NCI-H1694 treated with DMSO at 0.1 percent for 48 hours (cell line): ENCODE measurements around the gene SLC6A4.

ENCODE experiments used
- DNase-seq: peaks from one replicate; lab custom pipeline; 2025; lab: John Stamatoyannopoulos, UW

Gene SLC6A4

GRCh38 chr17:30235386-30236296, at the start of gene SLC6A4:
Gene SLC6A4 (minus strand): TSS chr17:30235697. CDS start chr17:30221958, 13,739 bp downstream.
- DNase-seq: no peak

DNA sequence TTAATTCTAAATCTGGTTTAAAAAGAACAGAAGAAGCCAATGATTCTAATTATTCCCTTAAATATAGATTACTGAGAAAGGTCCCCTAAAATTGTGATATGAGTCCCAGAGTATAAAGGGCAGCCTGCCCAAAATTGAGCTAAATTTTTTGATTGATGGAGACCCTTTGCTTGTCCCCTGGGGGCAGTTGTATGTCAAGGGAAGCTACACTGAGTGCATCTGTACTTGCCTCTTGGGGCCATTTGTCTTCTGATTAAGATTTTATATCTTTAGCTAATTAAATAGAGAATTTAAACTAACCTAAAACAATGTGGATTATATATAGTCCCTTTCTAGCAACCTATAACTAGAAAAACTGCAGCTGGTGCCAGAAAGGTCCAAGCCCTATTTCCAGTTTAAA, 43.7 kb upstream of the SLC6A4 start:
- no peak for DNase-seq

DNA sequence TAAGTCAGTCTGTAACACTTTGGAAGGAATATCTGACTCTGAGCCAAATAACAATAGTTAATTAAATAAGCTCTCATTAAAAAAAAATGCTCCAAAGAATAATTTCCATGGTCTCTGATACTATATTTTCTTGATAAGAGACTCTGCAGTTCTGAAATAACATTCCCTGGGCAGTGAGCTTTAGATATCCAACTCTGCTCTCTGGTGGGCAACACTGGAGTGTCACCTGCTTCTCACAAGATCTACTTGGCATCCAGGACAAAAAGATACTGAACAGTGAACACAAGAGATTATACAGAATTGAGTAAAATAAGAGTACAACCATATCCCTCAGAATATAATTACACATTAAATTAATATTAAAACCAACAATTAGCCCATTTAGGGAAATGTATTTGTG, 42.5 kb upstream of the SLC6A4 start:
- peak; percentile 43 for DNase-seq

DNA sequence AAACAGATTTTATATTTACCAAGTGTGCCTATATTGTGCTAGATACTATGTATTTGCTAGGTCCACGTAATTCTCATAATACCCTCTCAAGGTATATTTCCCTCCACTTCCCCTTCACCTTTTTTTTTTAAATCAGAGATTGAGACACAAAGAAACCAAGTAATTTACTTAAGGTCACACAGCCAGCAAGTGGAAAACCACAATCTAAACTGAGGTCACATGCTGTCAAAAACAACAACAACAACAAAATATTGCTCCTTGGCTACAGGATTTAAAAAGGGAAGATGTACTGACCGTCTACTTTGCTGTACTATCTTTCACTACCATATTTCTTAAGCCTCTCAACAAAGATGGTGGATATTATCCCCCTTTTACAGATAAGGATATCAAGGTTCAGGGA, 40.4 kb upstream of the SLC6A4 start:
- DNase-seq: no peak

DNA sequence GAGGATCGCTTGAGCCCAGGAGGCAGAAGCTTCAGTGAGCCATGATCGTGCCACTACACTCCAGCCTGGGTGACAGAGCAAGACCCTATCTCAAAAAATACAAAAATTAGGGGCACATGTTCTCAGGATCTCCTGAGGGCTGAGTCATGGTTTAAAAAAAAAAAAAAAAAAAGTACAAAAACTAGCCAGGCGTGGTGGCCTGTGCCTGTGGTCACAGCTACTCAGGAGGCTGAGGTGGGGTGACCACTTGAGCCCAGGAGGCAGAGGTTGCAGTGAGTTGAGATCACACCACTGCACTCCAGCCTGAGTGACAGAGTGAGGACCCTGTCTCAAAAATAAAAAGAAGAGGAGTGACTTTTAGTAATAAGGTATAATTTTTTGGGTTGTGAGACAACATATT, 39.4 kb upstream of the SLC6A4 start:
- no peak for DNase-seq

- no peak for DNase-seq
These were observed 37.9 kb upstream of the SLC6A4 start for GRCh38 chr17:30273373-30273772.

DNA sequence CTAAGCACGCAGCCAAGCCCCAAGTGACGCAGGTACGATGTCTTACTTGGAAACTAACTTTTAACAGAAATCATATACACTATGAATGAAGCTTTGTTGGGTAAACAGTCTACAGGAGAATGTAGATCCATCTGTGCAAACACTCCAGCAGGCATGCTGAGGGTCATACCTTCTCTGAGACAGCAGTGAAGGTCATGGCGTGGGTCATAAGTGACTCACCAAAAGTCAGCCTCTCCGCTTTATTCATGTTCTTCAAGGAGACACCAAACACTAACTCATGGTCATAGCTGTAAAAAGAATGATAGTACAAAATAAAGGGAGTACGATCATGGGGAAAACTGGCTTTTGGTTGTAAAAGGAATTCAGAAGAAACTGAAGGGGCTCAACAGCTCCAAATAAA, 35.6 kb upstream of the SLC6A4 start:
- no peak for DNase-seq

DNA sequence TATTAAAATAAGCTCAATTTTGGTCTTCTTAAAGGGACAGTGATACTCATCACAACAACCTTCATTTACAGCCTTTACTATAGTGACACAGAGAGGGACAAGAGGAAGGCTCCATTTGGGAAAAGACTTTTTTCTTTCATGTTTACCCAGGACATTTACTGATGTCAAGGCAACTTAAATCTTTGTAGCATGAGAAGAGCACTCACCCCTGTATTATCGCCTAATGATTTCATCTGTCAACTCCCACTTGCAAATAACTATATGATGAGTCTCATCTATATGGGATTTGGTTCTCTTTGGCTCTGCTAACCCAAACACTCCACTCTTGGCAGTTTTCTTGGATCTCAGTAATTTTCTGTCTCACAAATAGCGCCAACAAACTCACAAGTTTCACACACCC, 32.1 kb upstream of the SLC6A4 start:
- no peak for DNase-seq

DNA sequence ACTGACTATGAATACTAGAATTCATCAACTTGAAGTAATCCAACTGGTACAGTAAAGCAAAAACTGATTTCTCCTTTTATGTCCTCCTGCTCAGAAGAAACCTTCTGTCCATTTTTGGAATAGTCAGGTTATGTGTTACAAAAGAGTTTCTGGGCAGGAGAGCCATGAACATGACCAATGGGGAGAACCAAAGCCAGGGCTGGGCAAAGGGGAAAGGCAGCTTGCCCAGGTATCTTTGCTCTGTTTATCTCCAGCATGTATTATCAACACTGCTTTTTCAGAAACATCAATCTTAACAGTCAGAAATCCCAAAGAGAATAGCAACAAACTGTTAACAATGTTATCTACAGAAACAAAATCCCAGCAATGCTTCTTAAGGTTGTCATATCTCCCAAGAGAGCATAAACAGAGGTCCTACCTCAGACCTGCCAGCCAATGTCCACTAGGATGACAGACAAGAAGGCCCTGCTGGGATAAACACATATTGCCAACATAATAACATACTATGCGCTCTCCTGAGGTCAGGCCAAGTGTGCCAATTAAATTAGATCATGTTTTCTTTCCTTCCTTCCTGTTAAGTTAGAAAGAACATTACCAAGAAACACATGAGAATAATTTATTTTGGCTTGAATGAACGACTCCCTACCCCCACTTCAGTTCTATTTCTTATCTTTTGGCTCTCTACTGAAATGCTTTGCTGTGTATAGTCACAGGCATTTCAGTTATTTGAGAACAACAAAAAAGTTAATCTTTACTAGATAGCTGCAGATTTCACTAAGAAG, 28.2 kb upstream of the SLC6A4 start:
- DNase-seq: no peak

GRCh38 chr17:30256756-30257506, 21.4 kb upstream of the SLC6A4 start:
- DNase-seq: no peak

DNA sequence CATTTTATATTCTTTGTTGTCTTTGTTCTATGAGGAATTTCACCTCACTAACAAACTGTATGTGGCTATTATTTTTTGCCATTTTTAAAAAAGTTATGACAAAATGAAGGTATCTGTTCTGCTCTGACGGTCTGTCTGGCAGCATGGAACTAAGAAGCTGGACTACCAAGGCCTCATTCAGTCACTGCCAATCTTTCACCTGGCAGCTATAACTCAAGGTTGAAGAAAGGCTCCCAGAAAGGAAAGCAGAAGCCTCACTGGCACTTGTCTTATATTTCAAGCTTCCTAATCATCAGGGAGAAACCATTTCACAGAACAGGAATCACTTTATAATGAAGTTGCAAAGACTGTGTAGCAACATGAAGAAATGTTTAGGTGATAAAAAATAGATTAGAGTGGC, 18.7 kb upstream of the SLC6A4 start:
- DNase-seq: no peak

DNA sequence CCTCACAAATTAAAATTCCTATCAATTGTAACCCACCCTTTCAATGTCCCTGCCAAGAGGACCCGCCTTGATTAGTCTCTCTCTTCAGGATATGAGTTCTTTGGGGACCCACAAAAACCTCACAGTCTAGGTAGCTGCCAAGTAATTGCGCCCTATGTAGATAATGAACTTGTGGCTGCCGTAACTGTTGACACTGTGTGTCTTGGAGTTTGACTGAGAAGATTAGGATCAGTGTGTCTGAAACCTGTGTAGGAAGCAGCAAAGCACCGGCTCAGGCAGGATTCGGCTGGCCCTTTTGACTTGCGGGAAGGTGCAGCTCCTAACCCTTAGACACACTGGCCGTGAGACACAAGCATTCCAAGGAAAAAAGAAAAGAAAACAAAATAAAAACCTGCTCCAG, 17.8 kb upstream of the SLC6A4 start:
- no peak for DNase-seq

DNA sequence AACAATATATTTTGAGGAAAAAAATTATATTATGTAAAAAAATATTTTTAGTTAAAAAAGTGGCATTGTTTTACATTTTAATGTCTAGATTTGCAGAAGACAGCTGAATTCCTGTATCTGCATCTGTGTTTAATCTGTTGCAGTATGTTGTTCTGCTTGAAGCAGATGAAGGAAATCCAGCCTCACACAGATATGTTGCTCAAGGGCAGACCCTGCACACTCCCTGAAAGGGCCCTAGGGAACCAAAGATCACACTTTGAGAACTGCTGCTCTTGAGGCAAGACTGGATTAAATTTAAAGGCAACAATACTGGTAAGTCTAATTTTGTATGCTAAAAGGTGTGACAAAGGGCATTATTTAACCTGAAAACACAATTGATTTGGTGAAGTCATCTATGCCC, 16.4 kb upstream of the SLC6A4 start:
- DNase-seq: no peak

GRCh38 chr17:30249460-30249859, 14.0 kb upstream of the SLC6A4 start:
- DNase-seq: no peak

DNA sequence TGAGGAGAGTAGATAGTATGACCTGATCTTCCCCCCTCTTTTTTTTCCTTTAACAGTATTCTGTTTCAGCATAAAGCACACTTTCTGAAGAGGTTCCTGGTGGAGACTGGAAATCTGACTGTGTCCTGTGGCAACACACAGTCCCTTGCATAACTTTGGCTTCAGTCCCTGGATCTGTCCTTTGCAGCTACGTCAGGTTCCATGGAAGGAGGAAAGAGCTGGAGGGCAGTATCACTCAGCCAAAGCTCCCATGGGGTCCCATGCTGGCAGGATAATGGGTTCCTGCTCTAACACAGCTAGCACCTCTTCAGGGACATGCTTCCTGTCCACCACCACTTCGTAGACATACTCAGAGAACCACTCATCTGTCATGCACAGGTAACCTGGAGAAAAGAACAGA, 13.3 kb upstream of the SLC6A4 start:
- DNase-seq: no peak

DNA sequence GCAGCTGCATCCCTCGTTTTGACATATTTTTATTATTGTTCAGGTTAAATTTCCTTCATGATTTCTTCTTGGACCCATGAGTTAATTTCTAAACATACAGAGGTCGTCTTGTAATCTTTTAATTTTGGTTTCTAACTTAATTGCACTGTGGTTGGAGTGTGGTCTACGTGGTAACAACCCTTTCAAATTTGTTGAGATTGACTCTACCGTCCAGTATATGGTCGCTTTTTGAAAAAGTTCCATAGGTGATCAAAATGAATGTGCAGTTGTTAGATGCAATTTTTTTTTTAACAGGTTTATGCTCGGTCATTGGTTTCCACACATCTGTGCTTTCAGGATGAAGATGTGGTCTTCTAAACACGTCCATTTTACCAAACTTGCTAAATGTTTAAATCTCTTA, 11.0 kb upstream of the SLC6A4 start:
- no peak for DNase-seq

GRCh38 chr17:30244853-30245385, 9.4 kb upstream of the SLC6A4 start:
- no peak for DNase-seq

GRCh38 chr17:30243568-30243967, 8.1 kb upstream of the SLC6A4 start:
- DNase-seq: no peak

- DNase-seq: no peak
These were observed 7.5 kb upstream of the SLC6A4 start for GRCh38 chr17:30243002-30243401.

DNA sequence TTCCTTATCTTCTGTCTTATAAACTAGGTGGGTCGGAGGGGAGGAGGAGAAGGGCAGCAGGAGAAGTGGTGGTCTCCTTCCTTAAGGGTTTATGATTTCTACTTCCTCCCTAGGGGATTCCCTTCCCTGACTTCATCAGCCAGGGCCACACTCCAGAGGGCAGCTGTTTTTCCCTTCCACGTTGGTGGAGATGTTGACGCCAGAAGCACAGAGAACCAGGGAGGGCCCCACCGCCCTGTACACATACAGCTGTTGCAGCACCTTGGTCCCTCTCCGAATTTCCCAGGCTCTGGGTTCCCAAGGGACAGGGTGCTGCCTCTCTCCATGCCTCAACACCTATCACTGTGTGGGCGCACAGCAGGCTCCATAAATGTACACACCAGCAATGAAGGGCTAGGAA, 5.6 kb upstream of the SLC6A4 start:
- DNase-seq: no peak

GRCh38 chr17:30240177-30240576, 4.7 kb upstream of the SLC6A4 start:
- DNase-seq: no peak

DNA sequence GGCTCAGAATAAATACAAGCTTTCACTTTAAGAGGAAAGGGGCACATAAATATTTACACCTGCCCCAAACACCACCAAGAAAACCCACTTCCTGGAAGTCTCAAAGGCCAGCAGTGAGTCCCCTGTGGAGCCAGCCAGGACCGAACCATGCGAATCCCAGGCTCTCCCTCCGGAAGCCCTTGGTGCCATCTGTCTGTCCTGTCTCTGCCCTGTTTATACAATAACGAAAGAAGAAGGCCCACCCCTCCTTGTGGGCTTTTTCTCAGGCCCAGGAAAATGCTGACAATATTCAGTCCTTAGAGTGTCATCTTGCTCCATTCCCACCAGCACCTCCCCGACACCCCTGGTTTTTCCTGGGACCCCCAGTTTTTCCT, 3.6 kb upstream of the SLC6A4 start:
- DNase-seq: no peak
